ENCODE results near the gene ABCC6.
"Not testable (repeated sequence)": the region's sequence is repeated elsewhere in the genome, so short reads cannot be mapped to it uniquely, and the experiment has no call there.

ABCC6 gene

DNA sequence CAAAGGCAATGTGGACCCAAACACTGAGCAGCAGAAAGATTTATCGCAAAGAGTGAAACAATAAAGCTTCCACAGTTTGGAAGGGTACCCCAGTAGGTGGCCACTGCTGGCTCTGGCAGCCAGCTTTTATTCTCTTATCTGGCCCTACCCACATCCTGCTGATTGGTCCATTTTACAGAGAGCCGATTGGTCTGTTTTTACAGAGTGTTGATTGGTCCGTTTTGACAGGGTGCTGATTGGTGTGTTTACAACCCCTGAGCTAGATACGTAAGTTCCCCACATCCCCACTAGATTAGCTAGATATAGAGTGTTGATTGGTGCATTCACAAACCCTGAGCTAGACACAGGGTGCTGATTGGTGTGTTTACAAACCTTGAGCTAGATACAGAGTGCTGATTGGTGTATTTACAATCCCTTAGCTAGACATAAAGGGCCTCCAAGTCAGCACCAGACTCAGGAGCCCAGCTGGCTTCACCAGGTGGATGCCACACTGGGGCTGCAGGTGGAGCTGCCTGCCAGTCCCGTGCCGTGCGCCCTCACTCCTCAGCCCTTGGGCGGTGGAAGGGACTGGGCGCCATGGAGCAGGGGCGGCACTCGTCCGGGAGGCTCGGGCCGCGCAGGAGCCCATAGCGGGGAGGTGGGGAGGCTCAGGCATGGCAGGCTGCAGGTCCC is 119.0 kb downstream of the ABCC6 start:
- H3K4me3 ChIP-seq (ENCODE audit: low read length); H3K9me3 ChIP-seq (replicated peaks; ENCODE audit: low read length); H3K27me3 ChIP-seq (ENCODE audit: control insufficient read depth, insufficient read depth, low read length); H3K4me2 ChIP-seq (ENCODE audit: low read length); H3K9ac ChIP-seq (ENCODE audit: low read depth, low read length); H3K4me1 ChIP-seq (ENCODE audit: control insufficient read depth, insufficient read depth, low read length): not testable (repeated sequence)
- peaks cover 73% of the 10 kb centered on the region for H3K36me3 ChIP-seq (ENCODE audit: insufficient read depth, low read length)

DNA sequence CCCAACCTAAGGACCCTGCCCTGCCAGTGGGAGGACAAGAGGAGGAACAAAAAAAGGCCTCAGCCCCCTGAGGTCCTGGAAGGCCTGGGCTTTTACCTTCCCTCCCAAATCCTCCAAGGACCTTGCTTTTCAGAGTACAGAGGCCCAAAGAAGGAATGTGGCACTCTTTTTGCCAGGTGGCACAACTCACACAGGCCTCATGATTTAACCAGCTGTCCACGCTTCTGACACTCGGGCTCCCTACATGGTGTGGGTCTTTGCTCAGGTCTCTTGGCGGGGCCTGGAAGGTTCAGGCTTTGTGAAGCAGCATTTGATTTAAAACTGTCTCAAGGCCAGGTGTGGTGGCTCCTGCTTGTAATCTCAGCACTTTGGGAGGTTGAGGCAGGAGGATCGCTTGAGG is 120.6 kb downstream of the ABCC6 start:
- Histone ChIP-seq H3K27me3 (ENCODE audit: control insufficient read depth, insufficient read depth, low read length) (no peaks in the 10 kb centered on the region), H3K4me3 (ENCODE audit: low read length) (no peak overlapping the region), H3K4me2 (ENCODE audit: low read length) (no peak overlapping the region), H3K36me3 (ENCODE audit: insufficient read depth, low read length) (peaks cover 74% of the 10 kb centered on the region), H3K9me3 (replicated peaks; ENCODE audit: low read length) (no peaks in the 10 kb centered on the region), H3K9ac (ENCODE audit: low read depth, low read length) (no peak overlapping the region), H3K4me1 (ENCODE audit: control insufficient read depth, insufficient read depth, low read length) (no peaks in the 10 kb centered on the region)

GRCh38 chr16:16101585-16101984 is 121.7 kb downstream of the ABCC6 start:
- H3K4me1 ChIP-seq (ENCODE audit: control insufficient read depth, insufficient read depth, low read length): peaks cover 3% of the 10 kb centered on the region
- no peak overlapping the region for H3K4me2 ChIP-seq (ENCODE audit: low read length)
- H3K4me3 ChIP-seq (ENCODE audit: low read length): no peak overlapping the region
- no peaks in the 10 kb centered on the region for H3K27me3 ChIP-seq (ENCODE audit: control insufficient read depth, insufficient read depth, low read length)
- no peaks in the 10 kb centered on the region for H3K9me3 ChIP-seq (replicated peaks; ENCODE audit: low read length)
- peaks cover 73% of the 10 kb centered on the region for H3K36me3 ChIP-seq (ENCODE audit: insufficient read depth, low read length)
- no peak overlapping the region for H3K9ac ChIP-seq (ENCODE audit: low read depth, low read length)

GRCh38 chr16:16100631-16101030 is 122.7 kb downstream of the ABCC6 start:
- peaks cover 7% of the 10 kb centered on the region for H3K4me1 ChIP-seq (ENCODE audit: control insufficient read depth, insufficient read depth, low read length)
- no peak overlapping the region for H3K9ac ChIP-seq (ENCODE audit: low read depth, low read length)
- no peaks in the 10 kb centered on the region for H3K27me3 ChIP-seq (ENCODE audit: control insufficient read depth, insufficient read depth, low read length)
- no peaks in the 10 kb centered on the region for H3K9me3 ChIP-seq (replicated peaks; ENCODE audit: low read length)
- no peak overlapping the region for H3K4me2 ChIP-seq (ENCODE audit: low read length)
- H3K36me3 ChIP-seq (ENCODE audit: insufficient read depth, low read length): peaks cover 72% of the 10 kb centered on the region
- no peak overlapping the region for H3K4me3 ChIP-seq (ENCODE audit: low read length)

DNA sequence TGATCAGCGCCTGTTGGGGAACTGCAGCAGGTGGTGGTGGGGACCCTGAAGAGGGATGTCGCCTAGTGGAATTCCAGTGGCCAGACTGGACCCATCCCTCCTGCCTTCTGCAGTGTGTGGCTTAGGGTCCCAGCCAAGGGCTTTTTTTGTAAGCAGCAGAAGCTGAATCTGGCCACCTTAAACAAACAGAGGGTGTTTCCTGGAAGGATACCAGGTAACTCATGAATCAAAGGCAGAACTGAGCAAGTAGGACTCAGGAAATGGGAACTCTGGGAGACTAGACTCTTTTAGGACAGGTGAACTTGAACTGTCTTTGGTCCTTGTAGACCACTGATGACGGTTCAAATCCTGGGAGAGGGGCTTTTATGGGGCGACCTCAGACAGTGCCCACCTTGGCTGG is 124.0 kb downstream of the ABCC6 start:
- H3K36me3 ChIP-seq (ENCODE audit: insufficient read depth, low read length): peaks cover 70% of the 10 kb centered on the region
- no peak overlapping the region for H3K4me2 ChIP-seq (ENCODE audit: low read length)
- no peak overlapping the region for H3K4me3 ChIP-seq (ENCODE audit: low read length)

More for the DNA sequence above, 124.0 kb downstream of the ABCC6 start:
- Histone ChIP-seq H3K27me3 (ENCODE audit: control insufficient read depth, insufficient read depth, low read length) (no peaks in the 10 kb centered on the region), H3K4me1 (ENCODE audit: control insufficient read depth, insufficient read depth, low read length) (peaks cover 7% of the 10 kb centered on the region), H3K9ac (ENCODE audit: low read depth, low read length) (no peak overlapping the region), H3K9me3 (replicated peaks; ENCODE audit: low read length) (no peaks in the 10 kb centered on the region)
